Dermis blood vessel endothelial cell (primary cell): ENCODE measurements around the gene KRT80. TPM values are rescaled to one million over a fixed set of nuclear protein-coding genes. Genes with fewer than 3 reads are reported as not detected.
A peak's percentile ranks its signal among the peaks of the same experiment; 100 is the strongest.
"Not testable (repeated sequence)": the region's sequence is repeated elsewhere in the genome, so short reads cannot be mapped to it uniquely, and the experiment has no call there.

Experiments used
- DNase-seq: peaks from one replicate; pipeline ENCODE4 v3.0.0; 2010
- total RNA-seq: library from RNA; depleted of rRNA; stranded (reverse); fragments of >200 nt; gene quantifications from 2 replicates; pipeline ENCODE4 v1.2.3, GENCODE V29; 2014

The KRT80 gene
- total RNA-seq: 0.17 and 1.2 TPM in 2 replicates

DNA sequence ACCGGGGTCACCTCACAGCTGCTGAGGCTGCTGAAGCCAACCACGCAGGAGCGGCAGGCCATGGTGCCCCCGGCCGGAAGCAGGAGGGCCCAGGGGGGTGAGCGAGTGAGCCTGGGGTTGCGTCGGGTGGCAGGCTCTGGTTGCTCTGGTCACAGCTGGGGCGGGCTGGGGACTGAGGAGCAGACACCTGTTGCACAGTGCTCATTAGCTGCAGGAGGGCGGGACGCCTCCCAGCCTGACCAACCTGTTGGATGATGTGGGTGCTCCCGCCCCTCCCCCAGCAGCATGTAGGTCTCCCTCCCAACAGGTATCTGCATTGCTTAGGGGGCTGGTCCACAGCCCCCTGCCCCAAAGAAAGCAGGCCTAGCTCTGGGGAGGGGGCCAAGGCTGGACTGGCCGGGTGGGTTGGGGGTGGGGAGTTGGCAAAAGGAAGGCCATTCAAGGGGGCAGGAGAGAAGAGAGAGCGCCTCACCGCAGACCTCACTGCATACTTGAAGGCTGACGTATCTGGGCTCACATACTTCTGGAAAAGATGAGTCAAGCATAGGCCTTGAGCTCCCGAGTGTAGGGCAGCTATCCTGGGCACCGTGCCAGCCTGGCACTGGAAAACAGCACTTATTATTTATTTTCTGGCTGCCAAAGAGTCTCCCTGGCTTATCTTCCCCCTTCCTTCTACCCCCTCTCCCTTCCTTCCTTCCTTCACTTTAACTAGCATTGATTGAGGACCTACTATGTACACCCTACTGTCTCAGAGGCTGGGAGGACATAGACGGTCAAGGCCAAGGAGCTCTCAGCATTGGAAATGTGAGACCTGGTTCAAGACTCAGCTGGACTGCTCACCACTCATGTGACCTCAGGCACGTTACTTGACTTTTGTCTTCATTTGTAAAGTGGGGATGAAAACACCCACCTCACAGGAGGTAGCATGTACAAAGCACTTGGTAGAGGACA, at the start of gene KRT80:
Gene KRT80, minus strand, starts transcription at position 174 of the 951 bp plus-strand sequence. Its CDS starts 112 bp downstream, at position 62.
- DNase-seq: peak; percentile 99

DNA sequence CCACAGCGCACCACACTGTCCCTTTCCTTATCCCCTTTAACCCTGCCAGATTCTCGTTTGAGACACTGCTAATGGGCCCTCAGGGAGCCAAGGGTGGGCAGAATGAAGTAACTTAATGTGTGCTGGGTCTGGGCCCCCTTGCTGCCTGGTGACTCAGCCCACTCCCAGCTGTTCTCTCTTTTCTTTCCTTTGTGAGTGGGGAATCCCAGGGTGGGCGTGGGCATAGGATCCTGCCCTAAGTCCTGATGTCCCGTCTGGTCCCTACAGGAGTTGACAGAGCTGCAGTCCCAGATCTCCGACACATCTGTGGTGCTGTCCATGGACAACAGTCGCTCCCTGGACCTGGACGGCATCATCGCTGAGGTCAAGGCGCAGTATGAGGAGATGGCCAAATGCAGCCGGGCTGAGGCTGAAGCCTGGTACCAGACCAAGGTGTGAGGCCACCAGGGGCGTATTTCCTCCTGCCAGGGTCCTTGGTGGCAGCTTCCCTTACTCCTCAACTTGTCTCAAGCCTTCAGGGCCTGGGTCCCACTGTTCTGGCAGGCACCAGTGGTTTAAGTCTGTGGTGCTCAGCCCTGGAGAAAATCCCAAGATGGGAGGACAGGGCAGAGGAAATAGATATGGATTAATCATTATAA, 49.5 kb upstream of the KRT80 start:
- no peak for DNase-seq

DNA sequence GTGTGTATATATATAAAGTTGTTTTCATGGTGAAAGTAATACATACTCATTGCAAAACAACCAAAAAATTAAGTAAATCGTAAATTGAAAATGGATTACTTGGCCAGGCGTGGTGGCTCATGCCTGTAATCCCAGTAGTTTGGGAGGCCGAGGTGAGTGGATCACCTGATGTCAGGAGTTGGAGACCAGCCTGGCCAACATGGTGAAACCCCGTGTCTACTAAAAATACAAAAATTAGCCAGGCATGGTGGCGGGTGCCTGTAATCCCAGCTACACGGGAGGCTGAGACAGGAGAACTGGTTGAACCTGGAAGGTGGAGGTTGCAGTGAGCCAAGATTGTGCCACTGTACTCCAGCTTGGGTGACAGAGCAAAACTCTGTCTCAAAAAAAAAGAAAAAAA, 48.4 kb upstream of the KRT80 start:
- not testable (repeated sequence) for DNase-seq

DNA sequence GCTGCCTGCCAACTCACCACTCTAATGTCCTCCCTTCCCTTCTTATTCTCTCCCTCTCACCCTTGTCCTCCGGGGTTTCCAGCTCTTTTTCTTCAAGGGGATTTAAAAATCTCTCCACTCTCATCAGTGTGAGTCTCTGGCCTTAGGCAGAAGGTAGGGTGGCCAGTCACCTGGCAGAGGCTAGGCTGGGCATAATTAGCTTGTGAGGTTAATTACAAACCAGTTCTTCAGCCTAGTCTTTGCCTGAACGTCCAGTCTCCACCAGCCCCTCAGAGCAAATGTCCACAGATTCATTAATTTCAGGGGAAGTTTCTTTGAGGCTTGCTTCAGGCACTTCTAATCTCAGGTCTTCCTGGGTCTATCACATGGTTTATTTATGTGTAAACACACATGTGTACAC, 48.0 kb upstream of the KRT80 start:
- DNase-seq: no peak

DNA sequence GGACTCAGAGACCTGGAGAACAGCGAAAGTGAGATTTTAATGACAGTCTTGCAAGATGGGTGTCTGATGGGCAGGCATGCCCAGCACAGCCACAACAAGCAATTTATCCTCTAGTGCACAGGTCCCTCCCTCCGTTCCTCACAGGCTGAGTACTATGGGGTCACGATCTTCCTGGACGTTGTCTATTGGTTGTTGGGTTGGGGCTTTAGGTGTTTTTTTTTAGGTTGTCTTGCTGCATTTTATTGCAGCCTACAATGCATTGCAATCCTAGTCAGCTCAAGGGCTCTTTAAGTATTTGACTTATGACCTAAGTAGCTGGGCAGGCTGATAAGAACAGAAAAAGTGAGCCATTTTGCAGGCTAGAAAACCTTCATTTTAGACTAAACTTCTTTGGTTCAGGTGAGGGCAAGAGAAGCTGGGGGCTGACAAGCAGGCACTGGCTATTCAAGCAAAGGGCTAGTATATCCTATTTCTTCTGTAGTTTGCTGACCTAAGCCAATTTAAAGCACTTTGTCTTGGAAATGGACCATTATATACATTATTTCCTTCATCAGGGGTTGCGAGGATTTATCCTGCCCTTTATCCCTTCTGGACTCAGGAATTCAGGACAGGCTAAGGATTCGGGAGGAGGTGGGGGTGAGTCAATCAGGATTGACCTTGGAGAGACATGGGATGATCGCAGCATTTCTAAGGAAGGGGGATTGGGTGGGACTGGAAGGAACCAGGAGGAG, 47.3 kb upstream of the KRT80 start:
- DNase-seq: no peak

DNA sequence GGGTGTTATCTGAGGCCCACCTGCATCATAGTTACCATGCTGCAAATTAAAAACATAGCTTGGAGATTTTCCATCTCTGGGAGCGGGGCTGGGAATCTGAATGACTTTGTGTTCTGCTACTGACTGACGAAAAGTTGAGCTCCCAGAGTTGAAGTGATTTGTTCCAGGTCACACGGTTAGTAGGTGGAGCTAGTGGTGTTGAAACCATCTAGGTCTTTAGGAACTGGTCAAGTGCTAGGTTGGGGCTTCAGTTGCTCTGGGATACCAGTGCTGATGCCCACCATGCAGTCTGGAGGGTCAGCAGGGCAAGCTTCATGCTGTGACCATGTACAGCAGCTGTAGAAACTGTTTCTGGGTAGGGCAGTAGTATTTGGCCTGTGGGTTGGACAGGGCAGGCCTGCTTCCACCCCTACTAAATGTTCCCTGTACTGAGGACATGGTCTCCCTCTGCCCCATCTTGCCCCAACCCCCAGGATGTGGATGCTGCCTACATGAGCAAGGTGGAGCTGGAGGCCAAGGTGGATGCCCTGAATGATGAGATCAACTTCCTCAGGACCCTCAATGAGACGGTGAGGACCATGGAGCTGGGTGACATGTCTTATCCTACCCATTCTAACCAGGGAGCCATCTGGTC, 46.5 kb upstream of the KRT80 start:
- no peak for DNase-seq

DNA sequence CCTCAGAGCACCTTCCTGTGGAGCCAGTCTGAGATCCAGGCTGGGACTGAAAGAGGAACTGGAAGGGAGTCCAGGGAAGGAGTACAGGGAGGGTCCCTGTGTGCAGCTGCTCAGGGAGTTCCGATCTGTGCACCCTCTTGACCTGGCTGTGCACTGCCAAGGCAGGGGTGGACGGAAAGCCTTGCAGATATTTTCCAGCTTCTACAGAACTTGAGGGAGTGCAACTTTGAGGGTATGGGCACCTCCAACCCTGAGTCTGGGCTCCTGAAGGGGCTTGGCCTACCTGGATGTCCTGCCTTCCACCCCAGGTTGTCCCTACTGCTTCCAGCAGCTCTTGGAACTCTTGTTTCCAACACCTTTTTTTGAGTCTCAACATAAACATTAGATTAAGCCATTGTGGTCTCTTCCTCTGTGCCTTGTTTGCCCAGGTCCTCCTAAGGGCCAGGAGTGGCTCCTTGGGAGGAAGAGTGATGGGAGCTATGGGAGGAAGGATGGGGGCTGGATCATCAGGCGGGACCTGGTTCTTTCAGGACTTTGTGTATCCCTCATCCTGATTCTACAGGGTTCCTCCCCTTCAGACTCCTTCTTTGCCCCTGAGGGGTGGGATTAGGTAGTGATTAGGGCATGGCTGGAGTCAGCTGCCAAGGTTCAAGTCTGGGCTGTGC, 44.7 kb upstream of the KRT80 start:
- DNase-seq: no peak

DNA sequence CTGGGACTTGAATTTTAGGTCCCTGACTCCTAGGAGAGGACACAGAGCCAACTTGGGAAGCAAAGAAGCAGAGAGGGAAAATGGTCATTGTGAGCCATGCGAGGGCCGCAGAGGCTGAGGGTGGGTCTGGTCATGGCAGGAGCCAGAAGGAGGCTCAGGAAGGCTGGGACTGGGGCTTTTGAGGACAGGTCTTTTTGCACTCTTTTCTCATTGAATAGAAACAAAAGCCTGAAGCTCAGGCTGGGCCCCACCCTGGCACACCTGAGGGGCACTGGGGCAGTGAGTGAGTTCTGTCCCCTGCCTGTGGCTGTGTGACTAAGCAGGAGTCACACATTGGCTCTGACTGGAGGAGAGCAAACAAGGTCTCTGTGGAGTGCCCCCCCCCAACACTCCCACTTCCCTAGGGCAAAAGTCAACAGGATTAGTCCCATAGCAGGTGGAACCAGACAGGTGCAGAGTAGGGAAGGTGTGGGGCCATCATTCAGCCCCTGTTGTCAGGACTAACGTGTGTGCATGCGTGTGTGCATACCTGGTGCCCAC, 44.1 kb upstream of the KRT80 start:
- no peak for DNase-seq

DNA sequence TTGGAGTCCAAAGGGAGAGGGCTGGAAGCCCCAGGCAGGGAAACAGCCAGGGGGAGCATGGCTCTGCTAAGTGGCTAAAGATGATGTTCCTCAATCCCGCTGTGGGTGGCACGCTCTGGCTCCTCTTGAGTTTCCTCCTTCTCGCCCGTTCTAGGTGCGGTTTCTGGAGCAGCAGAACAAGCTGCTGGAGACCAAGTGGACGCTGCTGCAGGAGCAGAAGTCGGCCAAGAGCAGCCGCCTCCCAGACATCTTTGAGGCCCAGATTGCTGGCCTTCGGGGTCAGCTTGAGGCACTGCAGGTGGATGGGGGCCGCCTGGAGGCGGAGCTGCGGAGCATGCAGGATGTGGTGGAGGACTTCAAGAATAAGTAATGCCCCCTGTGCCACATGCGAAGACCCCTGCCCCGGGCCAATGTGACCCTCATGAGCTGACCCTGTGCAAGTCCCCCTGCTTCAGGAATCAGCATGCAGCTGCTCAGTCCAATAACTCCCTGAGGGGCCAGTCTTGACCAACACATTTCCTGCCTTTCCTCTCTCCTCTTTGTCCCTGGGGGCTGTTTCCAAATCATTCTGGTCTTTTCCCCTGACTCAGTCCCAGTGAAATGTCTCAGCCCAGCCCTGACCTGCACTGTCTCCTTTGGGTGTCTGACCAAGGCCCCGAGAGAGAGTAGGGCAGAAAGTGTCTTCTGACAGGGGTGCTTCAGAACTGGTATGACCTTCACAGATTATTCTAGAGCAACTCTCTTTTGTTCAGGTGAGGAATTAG, 43.4 kb upstream of the KRT80 start:
- DNase-seq: no peak

DNA sequence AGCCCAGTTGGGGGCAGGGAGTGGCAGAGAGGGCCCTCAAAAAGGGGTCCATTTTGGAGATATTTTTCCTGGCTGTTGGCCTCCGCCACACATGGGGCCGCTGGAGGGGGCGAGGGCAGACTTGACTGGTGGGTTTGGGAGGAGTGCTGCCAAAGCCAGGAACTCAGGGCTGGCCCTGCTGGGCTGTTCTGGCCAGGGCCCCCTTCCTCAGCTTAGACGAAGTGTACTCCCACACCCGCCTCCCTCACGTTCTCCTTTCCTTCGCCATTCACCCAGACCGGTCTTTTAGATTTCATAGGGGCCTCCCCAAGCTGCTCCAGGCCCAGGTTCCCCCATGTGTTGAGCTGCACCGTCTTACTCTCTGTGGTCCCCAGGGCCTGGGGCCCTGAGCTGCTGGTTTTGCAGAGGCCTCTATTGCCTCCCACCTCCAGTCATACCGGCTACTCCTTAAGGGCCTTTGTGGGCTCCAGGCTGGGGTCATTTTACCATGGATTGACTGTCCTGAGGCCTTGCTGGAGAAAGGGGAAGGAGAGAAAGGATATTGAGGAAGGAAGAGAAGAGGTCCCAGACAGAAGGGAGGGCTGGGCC, 42.5 kb upstream of the KRT80 start:
- DNase-seq: no peak

DNA sequence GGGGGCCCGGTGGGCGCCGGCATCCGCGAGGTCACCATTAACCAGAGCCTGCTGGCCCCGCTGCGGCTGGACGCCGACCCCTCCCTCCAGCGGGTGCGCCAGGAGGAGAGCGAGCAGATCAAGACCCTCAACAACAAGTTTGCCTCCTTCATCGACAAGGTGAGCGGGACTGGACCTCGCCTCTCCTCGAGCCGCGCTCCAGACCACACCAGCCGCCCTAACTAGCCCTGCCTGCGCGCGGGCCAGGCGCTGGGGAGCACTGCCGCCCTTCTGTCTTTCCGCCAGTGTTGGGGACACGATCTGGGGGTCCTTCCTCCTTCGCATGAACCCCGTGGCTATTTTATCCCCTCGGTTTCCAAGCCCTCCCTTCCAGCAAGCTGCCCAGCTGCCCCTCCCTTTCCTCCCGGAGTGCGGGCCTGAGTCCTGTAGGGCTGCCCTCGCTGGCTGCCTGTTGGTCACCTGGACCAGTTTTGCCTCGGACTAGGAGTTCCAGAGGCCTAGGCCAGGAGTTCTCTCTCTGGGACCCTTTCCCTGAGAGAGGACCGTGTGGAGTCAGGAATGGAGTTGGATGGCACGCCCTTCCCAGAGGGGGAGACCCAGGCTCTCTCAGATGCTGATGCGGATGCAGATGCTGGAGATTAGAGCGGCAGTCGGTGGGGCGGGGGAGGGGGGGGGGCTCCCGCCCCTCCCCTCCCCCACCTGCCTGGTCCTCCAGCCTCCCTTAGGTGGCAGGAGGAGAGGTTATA, 41.8 kb upstream of the KRT80 start:
- peak; percentile 18 for DNase-seq

DNA sequence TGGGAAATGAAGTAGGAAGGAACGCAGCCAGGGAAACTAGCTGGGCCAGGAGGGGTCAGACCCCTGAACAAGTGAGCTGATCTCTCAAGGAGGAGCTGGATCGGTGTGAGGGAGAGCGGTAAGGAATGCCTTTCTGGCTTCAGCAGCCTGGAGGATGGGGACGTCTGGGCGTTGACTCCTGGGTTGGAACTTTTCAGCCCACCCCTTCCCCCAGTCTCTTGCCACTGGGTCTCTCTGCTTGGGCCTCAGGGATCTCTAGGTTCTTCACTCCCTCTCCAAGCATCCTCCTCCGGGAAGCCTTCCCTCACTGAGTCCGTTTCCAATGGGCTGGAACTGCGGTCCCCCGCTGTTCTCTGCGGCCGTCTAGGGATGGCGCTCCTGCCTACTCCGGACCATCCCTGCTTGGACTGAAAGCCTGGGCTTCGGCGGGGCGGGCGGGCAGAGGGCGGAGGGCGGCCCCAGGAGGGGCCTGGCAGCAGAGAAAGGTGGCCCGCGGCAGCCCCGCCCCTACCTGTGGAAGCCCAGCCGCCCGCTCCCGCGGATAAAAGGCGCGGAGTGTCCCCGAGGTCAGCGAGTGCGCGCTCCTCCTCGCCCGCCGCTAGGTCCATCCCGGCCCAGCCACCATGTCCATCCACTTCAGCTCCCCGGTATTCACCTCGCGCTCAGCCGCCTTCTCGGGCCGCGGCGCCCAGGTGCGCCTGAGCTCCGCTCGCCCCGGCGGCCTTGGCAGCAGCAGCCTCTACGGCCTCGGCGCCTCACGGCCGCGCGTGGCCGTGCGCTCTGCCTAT, 41.1 kb upstream of the KRT80 start, which contains the start of gene KRT7:
Gene KRT7, plus strand, starts transcription at position 570 of the 788 bp plus-strand sequence. Its CDS starts 54 bp downstream, at position 624.
- DNase-seq: peak; percentile 37

DNA sequence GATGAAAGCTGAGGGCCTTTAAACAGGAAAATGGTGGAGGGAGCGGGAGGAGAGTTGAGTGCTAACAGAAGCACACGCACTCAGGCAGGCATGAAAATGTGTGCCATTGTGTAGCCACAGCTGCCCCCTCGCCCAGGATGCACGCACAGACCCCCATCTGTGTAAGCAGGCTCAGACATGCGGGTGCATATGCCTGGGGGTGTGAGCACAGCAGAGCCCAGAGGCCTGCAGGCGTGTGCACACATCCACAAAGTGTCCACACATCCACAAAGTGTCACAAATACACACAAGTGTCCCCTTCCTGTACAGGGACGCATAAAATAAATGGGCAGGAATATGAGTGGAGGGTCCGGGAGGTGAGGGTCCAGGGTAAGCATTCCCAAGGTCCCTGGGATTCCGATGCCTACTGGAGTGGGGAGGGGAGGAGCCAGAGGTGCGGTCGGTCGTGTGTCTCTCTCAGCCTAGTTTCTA, 40.4 kb upstream of the KRT80 start:
- no peak for DNase-seq

DNA sequence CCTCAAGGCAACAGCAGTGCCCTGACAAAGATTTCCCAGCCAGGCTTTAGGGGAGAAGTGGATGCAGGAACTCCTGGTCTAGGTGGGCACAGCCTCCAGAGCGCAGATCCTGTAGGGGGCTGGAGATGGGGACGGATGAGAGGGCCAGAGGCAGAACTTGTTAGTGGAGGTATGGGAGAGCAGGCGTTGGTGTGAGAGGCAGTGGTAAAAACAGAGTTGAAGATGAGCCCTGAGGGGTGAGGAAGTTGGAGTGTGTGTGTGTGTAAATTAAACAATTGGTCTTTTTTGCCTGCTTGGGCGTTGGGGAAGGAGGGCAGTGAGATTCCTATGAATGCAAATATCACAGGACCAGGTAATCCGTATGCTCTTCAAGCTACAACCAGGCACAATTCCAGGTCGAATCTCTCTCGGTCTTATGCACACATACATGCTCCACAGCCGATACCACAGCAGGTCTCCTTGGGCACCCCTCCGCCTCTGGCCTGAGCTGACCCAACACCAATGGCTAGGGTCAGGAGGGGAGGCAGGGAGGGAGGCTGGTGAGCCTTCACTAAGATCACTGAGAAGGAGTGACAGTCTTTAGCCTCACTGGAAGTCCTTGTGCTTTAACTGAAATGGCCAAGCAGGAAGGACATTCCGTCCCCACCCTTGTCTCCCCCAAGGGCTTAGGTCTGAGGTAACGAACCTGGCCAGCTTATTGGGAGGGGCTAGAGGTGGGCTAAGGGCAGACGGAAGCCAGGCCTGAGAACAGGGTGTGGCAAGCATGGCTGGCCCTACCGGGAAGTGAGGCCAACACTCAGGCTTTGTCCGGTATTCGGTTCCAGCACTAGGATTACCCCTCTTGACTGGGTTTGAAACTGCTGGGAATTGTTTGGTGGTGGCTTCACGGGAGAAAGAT, 39.7 kb upstream of the KRT80 start:
- no peak for DNase-seq

DNA sequence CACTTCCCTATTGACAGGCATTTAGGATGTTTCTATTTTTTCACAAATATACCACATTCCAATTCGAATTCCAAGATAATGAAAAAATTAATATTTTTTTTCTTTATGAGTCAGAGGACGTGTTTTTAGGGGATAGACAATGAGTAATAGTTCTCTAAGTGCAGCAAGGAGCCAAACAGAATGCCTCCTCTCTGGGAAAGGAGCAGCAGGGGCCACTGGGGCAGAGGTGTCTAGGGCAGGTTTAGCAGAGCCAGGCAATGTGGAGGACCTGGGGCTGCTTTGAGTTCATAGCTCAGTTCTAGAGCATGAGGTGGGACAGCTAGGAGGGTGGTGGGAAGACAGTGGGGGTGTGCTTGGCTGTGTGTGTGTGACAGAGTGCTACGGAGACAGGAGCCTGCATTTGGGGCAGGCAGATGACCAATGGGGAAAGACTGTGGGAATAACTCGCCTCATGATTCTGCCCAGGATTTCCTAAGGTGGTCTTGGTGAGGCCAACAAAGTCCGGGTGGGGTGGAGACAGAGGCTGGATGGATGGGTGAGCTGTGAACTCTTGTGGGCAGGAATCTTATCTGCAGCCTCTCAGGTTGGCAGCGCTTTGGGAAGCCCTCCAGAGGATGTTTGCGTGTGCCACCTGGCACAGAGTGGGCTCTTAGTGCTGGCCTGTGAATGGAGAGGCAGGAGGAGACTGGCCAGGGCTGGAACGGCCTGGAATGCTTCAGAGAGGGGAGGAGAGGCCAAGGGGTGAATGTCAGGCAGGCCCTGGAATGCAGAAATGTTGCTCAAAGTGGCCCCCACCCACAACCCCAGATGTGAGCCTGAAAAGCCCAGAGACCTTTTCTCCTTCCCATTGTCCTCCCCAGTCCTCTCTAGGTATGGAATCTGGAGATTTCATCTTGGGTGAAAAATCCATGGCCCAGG, 38.8 kb upstream of the KRT80 start:
- DNase-seq: peak; percentile 76

DNA sequence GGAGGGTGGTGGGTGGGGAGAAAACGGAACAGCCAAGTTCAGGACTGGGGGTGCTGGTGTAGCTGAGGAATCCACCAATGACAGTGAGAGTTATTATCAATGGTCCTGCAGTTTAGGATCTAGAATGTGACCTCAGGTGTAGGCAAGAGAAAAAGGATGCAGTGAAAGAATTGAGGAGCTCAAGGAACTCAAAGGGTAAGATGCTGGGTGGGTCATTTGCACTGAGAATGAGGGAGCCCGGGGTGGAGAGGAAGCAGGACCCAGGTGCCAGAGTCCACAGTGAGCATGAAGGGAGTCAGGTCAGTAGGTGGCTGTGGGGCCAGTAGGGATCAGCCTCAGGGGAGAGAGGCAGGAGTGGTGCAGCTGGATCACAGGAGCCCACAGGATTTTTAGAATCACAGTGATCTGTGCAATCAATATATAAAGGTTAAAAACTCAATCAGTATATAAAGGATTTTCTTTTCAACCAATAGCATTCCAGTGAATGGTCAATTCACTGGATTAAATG, 38.1 kb upstream of the KRT80 start:
- no peak for DNase-seq
